T-helper 22 cell (primary cell): ENCODE data around the gene CDH23.
"Not testable (repeated sequence)": the region's sequence is repeated elsewhere in the genome, so short reads cannot be mapped to it uniquely, and the experiment has no call there.

Source experiments
- DNase-seq: peaks from one replicate; pipeline ENCODE4 v3.0.0-alpha.2; 2020; ENCODE audit warnings: low read depth

Gene CDH23

GRCh38 chr10:71396711-71397295, at the start of gene CDH23:
TSS of gene CDH23 (plus strand) at chr10:71396920. CDS start at chr10:71439832, 42,912 bp downstream.
- DNase-seq = no peak

GRCh38 chr10:71347587-71348395, 48.9 kb upstream of the CDH23 start:
- DNase-seq = no peak

GRCh38 chr10:71348850-71349249, 47.9 kb upstream of the CDH23 start:
- no peak for DNase-seq

- DNase-seq = no peak
Observed at GRCh38 chr10:71349406-71349805, 47.3 kb upstream of the CDH23 start.

- no peak for DNase-seq
Observed at GRCh38 chr10:71351087-71351486, 45.6 kb upstream of the CDH23 start.

- DNase-seq = no peak
Observed at GRCh38 chr10:71351628-71352319, 44.9 kb upstream of the CDH23 start.

- DNase-seq = no peak
Observed at GRCh38 chr10:71353639-71354038, 43.1 kb upstream of the CDH23 start.

GRCh38 chr10:71354776-71355175, 41.9 kb upstream of the CDH23 start:
- DNase-seq = no peak

- no peak for DNase-seq
Observed at GRCh38 chr10:71355886-71356285, 40.8 kb upstream of the CDH23 start.

GRCh38 chr10:71357792-71358265, 38.9 kb upstream of the CDH23 start:
- DNase-seq = no peak

GRCh38 chr10:71358277-71358676, 38.4 kb upstream of the CDH23 start:
- DNase-seq = no peak

- DNase-seq = not testable (repeated sequence)
Observed at GRCh38 chr10:71358906-71359305, 37.8 kb upstream of the CDH23 start.

- no peak for DNase-seq
Observed at GRCh38 chr10:71359364-71360046, 37.2 kb upstream of the CDH23 start.

GRCh38 chr10:71360735-71361134, 36.0 kb upstream of the CDH23 start:
- DNase-seq = no peak

GRCh38 chr10:71361581-71361980, 35.1 kb upstream of the CDH23 start:
- DNase-seq = no peak

- DNase-seq = no peak
Observed at GRCh38 chr10:71362141-71362540, 34.6 kb upstream of the CDH23 start.

GRCh38 chr10:71363936-71364335, 32.8 kb upstream of the CDH23 start:
- no peak for DNase-seq

- no peak for DNase-seq
Observed at GRCh38 chr10:71365366-71365765, 31.4 kb upstream of the CDH23 start.

- DNase-seq = no peak
Observed at GRCh38 chr10:71366690-71367089, 30.0 kb upstream of the CDH23 start.

GRCh38 chr10:71367271-71367670, 29.4 kb upstream of the CDH23 start:
- no peak for DNase-seq

- DNase-seq = no peak
Observed at GRCh38 chr10:71368176-71368575, 28.5 kb upstream of the CDH23 start.

- no peak for DNase-seq
Observed at GRCh38 chr10:71368643-71369042, 28.1 kb upstream of the CDH23 start.
